Measurements from ENCODE around the gene PYGL.
A peak's percentile ranks its signal among the peaks of the same experiment; 100 is the strongest.
"Not testable (repeated sequence)": the region's sequence is repeated elsewhere in the genome, so short reads cannot be mapped to it uniquely, and the experiment has no call there.

PYGL gene

GRCh38 chr14:50924843-50925242 is 19.4 kb downstream of the PYGL start:
- no peak for DNase-seq

GRCh38 chr14:50924236-50924635 is 20.0 kb downstream of the PYGL start:
- no peak for DNase-seq

- no peak for DNase-seq
Observed at GRCh38 chr14:50922803-50923202, 21.5 kb downstream of the PYGL start.

GRCh38 chr14:50920482-50921230 is 23.6 kb downstream of the PYGL start:
- DNase-seq, result peak; percentile 76

GRCh38 chr14:50919524-50919923 is 24.8 kb downstream of the PYGL start:
- DNase-seq, result not testable (repeated sequence)

GRCh38 chr14:50917449-50917848 is 26.8 kb downstream of the PYGL start:
- no peak for DNase-seq

GRCh38 chr14:50910495-50911420 is 33.5 kb downstream of the PYGL start:
- DNase-seq, result no peak

DNA sequence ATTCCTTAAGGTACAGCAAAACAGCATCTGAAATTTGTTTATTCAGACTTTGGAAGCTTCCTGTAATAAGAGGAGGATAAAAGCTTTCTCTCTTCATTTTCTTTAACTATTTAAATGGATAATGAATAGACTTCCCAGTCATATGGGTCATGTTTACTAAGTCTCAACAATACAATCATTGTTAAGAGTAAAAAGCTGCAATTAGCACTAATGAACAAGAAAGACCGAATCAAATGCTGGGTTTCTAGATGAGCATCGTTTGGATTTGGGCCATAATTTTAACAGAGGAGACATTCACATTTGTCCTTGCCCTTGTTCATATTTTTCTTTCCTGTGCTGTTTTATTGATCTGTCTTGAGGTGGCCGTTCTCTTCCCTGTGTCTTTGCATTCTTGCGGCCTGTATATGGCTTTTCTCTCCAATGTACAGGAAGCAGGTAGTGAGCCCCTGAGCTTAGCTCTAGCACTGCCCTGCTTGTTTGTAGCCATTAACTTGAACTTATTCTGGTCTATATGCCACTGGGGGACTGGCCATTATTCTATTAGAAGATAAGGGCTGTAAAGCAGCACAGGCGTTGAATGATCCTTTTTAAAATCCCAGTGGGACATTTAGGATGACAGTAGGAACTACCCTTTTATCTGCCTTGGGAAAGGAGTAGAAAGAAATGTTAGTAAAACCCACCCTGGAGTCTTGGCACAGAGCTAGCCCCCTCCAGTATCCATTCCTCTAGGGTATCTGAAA is 37.8 kb downstream of the PYGL start:
- no peak for DNase-seq

DNA sequence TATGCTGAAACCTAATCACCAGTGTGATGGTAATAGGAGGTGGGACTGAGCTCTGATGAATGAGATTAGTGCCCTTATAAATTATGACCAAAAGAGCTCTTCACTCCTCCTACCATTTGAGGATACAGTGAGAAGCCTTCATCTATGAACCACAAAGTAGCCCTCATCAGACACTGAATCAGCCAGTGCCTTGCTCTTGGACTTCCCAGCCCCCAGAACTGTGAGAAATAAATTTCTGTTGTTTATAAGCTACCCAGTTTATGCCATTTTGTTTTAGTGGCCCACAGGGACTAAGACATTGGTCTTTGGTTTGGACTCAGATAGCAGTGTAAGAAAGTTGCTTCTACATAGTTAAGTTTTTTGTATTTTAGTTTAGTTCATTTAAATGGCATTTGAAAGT is 39.6 kb downstream of the PYGL start:
- DNase-seq, result no peak

DNA sequence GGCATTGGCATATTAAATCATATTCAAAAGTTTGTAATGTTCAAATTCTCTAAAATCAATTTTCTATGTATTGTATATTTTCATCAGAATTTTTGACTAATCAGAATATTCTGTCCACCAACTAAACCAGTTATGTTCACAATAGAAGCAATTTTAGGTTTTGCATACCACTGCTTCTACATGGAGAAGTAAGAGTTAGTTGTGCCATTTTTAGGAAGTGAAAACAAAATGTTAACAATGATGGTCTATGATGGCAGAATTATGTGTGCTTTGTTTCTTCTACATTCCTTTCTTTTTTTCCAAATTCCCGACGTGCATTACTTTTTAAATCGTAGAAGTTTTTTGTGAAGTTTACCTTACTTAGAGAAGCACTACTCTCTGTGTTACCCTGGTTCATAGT is 42.9 kb downstream of the PYGL start:
- DNase-seq, result no peak

GRCh38 chr14:50897658-50898175 is 46.6 kb downstream of the PYGL start:
- no peak for DNase-seq

- not testable (repeated sequence) for DNase-seq
Observed at GRCh38 chr14:50897005-50897404, 47.3 kb downstream of the PYGL start.

GRCh38 chr14:50896421-50896820 is 47.9 kb downstream of the PYGL start:
- not testable (repeated sequence) for DNase-seq

DNA sequence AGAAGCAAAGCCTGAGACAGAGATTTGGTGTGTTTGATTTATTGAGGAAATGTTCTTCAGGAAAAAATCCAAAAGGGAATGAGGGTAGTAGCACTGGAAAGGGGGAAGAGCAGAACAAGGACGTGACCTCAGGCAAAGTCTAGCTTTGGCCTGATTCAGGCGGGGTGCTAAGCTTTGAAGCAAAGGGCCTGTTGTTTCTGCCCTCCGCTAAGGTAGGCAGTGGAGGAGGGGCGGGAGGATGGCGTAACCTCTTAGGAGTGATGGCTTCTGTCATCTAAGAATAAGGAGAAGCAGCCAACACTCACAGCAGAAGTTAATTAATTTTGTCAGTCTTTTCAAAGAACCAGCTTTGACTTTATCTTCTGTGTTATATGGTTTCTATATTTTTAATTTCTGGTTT is 52.0 kb downstream of the PYGL start:
- DNase-seq, result no peak

- DNase-seq, result no peak
Observed at GRCh38 chr14:50887476-50887875, 56.8 kb downstream of the PYGL start.

- DNase-seq, result no peak
Observed at GRCh38 chr14:50883827-50884197, 60.5 kb downstream of the PYGL start.

GRCh38 chr14:50882932-50883826 is 61.1 kb downstream of the PYGL start:
- DNase-seq, result no peak

GRCh38 chr14:50875359-50876070 is 68.8 kb downstream of the PYGL start:
- DNase-seq, result no peak

DNA sequence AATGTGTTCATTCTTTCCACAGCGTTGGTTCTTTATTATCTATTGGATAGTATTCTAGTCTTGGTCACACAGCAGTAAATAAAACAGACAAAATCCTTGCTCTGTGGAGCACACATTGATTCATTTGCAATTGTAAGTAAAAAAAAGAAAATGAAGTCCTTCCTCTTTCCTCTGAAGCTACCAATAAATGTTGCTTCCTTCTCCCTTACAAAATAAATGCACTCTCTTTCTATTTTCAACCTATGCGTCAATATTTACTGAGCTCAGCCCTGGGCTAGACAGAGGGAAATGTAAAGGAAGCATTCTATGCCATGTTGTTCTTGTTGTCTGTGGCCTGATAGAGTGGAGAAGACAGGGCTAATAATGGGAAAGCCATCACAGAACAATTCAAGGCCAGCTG is 69.5 kb downstream of the PYGL start:
- no peak for DNase-seq

GRCh38 chr14:50871914-50872732 is 72.2 kb downstream of the PYGL start, which contains the start of gene ABHD12B:
Gene ABHD12B, plus strand, starts transcription at chr14:50872053. Its CDS starts 122 bp downstream, at chr14:50872175.
- no peak for DNase-seq
